PFSK-1 (cell line): ENCODE results near the gene MOG.

ENCODE experiments used
- FOXP2 ChIP-seq: optimal IDR thresholded peaks from 2 replicates; pipeline ENCODE3; 2011; ENCODE audit warnings: borderline replicate concordance, control low read depth, inconsistent platforms; ENCODE audit not compliant: insufficient read depth; ENCODE audit errors: extremely low read length, extremely low read depth
- POLR2AphosphoS5 ChIP-seq: IDR thresholded peaks from 2 replicates; pipeline ENCODE4 v1.6.1; 2012; ENCODE audit warnings: low read depth, mild to moderate bottlenecking, control low read depth, low read length, moderate library complexity
- SIN3A ChIP-seq: IDR thresholded peaks from 2 replicates; pipeline ENCODE4 v1.6.1; 2012; ENCODE audit warnings: mild to moderate bottlenecking, low read length, moderate library complexity, borderline replicate concordance; ENCODE audit not compliant: insufficient read depth
- TAF1 ChIP-seq: IDR thresholded peaks from 2 replicates; pipeline ENCODE4 v1.6.1; 2012; ENCODE audit warnings: low read length, control low read depth, borderline replicate concordance; ENCODE audit not compliant: insufficient read depth
- TF ChIP-seq, protein P1 (sequence below), 2 experiments: IDR thresholded peaks; 2 replicates each; pipeline versions ENCODE4 v1.6.1 to v1.8.0; 2011 to 2012; ENCODE audit warnings: low read depth in 2 of 2, low read length in 2 of 2, control low read depth in 1 of 2, inconsistent platforms in 1 of 2, mild to moderate bottlenecking in 1 of 2, moderate library complexity in 1 of 2; ENCODE audit not compliant: insufficient read depth in 1 of 2

MOG gene

DNA sequence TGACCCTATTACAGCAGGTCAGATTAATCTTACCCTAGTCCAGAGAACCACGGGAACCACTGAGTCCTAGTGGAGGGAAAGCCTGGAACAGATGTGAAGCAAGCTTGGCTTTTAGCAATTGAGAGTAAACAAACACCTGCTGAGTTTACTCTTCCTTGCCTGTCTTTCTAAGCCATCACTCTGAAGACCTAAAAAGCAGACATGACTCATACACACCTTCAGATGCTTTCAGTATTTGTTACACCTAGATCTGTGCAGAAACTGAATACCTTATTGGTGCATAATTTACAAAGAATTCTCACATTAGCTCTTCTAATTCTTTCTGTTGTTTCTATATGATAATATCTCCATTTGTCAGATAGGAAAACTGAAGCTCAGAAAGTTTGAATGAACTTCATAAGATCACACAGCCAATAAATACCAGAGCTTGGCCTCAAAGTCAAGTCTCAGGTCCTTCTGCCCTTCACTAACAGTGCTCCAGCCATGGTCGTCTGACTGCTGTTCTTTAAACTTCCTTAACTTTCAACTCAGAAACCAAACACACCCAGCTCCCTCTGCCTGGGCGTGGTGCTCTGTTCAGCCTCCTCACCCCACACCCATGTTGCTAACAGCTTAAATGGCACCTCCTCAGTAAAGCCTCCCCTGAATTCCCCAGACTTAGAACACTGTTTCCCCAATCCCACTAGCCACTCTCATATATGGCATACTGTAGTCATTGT lies 15.3 kb upstream of the MOG start:
- no peak for TF ChIP-seq SIN3A
- no peak for TF ChIP-seq POLR2AphosphoS5
- TF ChIP-seq, protein P1, sequence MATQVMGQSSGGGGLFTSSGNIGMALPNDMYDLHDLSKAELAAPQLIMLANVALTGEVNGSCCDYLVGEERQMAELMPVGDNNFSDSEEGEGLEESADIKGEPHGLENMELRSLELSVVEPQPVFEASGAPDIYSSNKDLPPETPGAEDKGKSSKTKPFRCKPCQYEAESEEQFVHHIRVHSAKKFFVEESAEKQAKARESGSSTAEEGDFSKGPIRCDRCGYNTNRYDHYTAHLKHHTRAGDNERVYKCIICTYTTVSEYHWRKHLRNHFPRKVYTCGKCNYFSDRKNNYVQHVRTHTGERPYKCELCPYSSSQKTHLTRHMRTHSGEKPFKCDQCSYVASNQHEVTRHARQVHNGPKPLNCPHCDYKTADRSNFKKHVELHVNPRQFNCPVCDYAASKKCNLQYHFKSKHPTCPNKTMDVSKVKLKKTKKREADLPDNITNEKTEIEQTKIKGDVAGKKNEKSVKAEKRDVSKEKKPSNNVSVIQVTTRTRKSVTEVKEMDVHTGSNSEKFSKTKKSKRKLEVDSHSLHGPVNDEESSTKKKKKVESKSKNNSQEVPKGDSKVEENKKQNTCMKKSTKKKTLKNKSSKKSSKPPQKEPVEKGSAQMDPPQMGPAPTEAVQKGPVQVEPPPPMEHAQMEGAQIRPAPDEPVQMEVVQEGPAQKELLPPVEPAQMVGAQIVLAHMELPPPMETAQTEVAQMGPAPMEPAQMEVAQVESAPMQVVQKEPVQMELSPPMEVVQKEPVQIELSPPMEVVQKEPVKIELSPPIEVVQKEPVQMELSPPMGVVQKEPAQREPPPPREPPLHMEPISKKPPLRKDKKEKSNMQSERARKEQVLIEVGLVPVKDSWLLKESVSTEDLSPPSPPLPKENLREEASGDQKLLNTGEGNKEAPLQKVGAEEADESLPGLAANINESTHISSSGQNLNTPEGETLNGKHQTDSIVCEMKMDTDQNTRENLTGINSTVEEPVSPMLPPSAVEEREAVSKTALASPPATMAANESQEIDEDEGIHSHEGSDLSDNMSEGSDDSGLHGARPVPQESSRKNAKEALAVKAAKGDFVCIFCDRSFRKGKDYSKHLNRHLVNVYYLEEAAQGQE (IDR thresholded peaks at IDR 0.05; ENCODE audit: insufficient read depth in 1 of 2, low read depth in 2 of 2, low read length in 2 of 2) = no peak
- TF ChIP-seq TAF1 = no peak
- TF ChIP-seq FOXP2 = no peak

DNA sequence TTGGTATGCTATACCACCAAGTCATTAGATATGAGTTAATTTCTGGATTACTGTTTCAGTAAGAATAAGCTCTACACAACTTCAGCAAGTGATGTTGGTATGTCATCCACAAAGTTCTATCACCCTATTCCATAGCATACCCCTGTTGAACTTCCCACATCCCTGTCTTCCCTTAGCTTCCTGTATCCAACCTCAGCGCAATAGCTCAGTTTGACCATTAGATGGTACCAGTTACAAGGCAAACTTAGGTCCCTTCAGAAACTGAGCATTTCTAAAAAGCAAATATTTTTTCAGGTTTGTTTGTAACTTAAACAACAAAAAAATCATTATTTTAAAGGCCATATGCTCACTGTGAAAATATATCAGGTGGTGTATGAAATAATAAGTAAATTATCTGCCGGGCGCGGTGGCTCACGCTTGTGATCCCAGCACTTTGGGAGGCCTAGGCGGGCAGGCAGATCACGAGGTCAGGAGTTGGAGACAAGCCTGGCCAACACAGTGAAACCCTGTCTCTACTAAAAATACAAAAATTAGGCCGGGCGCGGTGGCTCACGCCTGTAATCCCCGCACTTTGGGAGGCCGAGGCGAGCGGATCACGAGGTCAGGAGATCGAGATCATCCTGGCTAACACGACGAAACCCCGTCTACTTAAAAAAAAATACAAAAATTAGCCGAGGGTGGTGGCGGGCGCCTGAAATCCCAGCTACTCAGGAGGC lies 8.8 kb upstream of the MOG start:
- TF ChIP-seq, protein P1 (IDR thresholded peaks at IDR 0.05; ENCODE audit: insufficient read depth in 1 of 2, low read depth in 2 of 2, low read length in 2 of 2) = no peak
- TF ChIP-seq POLR2AphosphoS5 (no peak), SIN3A (no peak), FOXP2 (no peak), TAF1 (no peak)

DNA sequence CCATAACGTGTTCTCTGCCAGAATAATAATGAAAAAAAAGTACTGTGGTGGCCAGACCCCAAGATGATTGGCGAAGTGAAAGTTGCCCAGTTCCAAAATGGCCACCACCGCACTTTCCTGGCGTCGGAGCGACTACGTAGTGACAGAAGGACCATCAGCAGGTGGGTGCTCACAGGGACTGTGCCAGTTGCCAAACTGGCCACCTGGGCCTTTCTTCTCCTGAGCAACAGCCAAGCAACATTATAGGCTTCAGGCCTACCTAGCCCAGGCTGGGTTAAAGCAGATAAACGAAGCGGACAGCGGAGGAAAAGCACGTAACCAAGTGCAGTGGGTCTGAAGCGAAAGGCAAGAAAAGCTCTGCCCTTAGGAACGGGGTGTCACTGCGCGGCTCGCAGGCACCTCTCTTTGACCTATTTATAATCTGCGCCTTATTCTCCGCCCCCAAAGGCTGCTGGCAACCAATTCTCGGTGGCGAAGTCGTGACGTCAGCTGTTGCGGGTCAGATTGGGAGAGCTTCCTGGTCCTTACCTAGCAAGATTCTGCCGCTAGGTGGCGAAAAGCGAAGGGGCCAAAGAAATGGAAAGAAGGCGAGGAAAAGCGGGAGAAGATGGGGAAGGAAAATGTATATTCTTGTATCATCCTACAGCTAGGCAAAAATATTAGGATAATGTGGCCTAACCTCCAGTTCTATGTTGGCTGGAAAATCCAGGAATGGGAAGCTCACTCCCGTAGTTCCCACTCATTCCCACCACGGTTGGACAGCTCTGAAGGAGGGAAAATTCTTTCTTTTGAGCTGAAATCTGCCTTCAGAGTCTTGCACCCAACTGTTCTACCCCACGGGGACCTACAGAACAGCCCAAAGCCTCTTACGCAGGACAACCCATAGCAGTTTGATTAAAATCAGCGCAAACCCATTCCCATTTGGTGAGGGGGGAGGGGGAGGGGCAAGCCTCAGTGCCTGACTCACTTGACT lies 6.9 kb upstream of the MOG start:
- TF ChIP-seq SIN3A = no peak
- TF ChIP-seq, protein P1 (IDR thresholded peaks at IDR 0.05; ENCODE audit: insufficient read depth in 1 of 2, low read depth in 2 of 2, low read length in 2 of 2) = 0 out of 4 replicates have a peak, but pooled peaks of 1 of the 2 experiments have one; percentile 17
- 0 out of 2 replicates have a peak, but pooled peaks have one; percentile 15 for TF ChIP-seq POLR2AphosphoS5

DNA sequence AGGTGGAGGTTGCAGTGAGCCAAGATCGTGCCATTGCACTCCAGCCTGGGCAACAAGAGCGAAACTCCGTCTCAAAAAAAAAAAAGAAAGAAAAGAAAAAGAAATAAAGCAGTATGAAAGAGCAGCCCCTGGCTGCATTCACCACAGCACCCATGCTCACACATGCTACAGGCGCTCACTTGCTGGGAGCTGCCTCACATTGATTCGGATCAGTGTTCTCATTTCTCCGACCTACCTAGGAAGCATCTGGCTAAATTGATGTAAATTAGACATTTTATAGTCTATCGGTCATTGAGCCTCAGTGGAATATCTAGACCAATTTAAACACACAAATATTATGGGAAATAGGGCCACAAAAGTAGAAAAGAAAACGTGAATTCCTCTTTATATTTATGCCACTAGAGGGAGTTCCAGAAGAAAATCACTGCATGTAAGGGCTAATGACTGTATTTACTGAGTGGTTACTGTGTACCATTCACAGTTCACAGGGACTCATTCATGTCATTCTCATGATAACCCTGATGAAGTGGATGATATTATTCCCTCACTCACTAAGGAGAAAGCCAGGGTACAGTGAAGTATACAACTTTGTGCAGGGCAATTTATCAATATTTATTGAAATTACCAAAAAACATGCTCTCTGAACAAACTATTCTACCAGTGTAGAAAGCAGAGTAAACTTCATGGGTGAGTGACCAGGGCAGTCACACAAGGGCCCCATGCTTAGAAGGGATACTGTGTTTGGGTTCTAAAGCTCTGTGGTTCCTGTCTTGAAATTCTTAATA lies 5.3 kb upstream of the MOG start:
- TF ChIP-seq SIN3A = no peak

DNA sequence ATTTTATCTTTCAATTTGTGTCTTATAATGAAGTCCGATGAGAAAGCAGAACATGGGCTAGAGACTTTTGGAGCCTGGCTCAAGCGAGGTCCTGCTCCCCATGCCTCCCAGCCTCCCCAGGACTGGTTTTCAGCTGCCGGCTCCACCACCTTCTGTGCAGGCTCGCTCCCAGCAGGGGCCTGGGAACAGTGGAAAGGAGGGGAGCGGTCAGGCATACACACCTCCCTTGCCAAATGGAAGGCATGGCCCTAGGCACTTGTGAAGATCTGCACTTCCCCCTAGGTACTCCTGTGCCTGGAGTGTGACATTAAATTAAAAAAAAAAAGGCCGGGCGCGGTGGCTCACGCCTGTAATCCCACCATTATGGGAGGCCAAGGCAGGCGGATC lies 4.7 kb upstream of the MOG start:
- TF ChIP-seq, protein P1 (IDR thresholded peaks at IDR 0.05; ENCODE audit: insufficient read depth in 1 of 2, low read depth in 2 of 2, low read length in 2 of 2) = no peak
- no peak for TF ChIP-seq POLR2AphosphoS5
- TF ChIP-seq SIN3A = no peak
- no peak for TF ChIP-seq TAF1
- no peak for TF ChIP-seq FOXP2
